Left lobe of liver (tissue), 2 donors: ENCODE measurements around the gene PLEKHA7. TPM values are rescaled to one million over a fixed set of nuclear protein-coding genes. Genes with fewer than 3 reads are reported as not detected.
A peak's percentile ranks its signal among the peaks of the same experiment; 100 is the strongest.
"Not testable (repeated sequence)": the region's sequence is repeated elsewhere in the genome, so short reads cannot be mapped to it uniquely, and the experiment has no call there.

ENCODE experiments used
- ATAC-seq: fragments of 200-7000 bp; cut with Tn5 transposase; one replicate; pipeline ENCODE4 v1.9.1; 2020; ENCODE audit warnings: mild to moderate bottlenecking, moderate library complexity
- DNase-seq: peaks from one replicate; pipeline ENCODE4 v3.0.0-alpha.2; 2020; ENCODE audit warnings: low spot score
- total RNA-seq: library from RNA; stranded (reverse); gene quantifications from one replicate; pipeline ENCODE4 v1.2.1, GENCODE V29; 2021
- donor health status: DM: no; HTN: no; CAD: no; lungs with moderate emphysema.
- donor health status: DM: no; HTN: yes; CAD: no.

PLEKHA7 gene
- total RNA-seq, 1 donor from 2014 or later, result 25.8 TPM

- DNase-seq (no peak), ATAC-seq (no peak)
Observed at GRCh38 chr11:16893456-16894066, 120.7 kb downstream of the PLEKHA7 start.

GRCh38 chr11:16891964-16892363 lies 122.2 kb downstream of the PLEKHA7 start:
- ATAC-seq (no peak), DNase-seq (no peak)

DNA sequence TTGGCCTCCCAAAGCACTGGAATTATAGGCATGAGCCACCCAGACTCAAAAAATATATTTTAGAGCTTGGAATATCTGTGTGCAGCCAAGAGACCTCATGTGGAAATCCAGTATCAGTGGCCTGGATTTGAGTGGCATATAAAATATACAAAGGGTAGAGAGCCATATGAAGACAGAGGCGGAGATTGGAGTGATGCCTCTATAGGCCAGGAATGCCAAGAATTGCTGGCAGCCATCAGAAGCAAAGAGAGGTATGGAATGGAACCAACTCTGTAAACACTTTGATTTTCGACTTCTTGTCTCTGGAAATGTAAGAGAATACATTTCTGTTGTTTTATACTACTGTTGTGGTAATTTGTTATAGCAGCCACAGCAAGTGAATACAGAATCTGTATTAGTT lies 123.0 kb downstream of the PLEKHA7 start:
- DNase-seq (no peak), ATAC-seq (no peak)

GRCh38 chr11:16890442-16890841 lies 123.8 kb downstream of the PLEKHA7 start:
- DNase-seq (no peak), ATAC-seq (no peak)

- no peak for ATAC-seq
- DNase-seq, result no peak
Observed at GRCh38 chr11:16889905-16890304, 124.3 kb downstream of the PLEKHA7 start.

- DNase-seq, ATAC-seq: not testable (repeated sequence)
Observed at GRCh38 chr11:16889010-16889409, 125.2 kb downstream of the PLEKHA7 start.

DNA sequence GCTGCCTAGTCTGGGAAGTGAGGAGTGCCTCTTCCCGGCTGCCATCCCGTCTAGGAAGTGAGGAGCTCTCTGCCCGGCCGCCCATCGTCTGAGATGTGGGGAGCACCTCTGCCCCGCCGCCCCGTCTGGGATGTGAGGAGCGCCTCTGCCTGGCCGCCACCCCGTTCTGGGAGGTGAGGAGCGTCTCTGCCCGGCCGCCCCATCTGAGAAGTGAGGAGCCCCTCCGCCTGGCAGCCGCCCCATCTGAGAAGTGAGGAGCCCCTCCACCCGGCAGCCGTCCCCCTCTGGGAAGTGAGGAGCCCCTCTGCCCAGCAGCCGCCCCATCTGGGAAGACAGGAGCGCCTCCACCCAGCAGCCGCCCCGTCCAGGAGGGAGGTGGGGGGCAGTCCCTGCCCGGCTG lies 126.3 kb downstream of the PLEKHA7 start:
- not testable (repeated sequence) for DNase-seq, ATAC-seq

GRCh38 chr11:16883174-16883573 lies 131.0 kb downstream of the PLEKHA7 start:
- ATAC-seq (peak; percentile 56), DNase-seq (no peak)

GRCh38 chr11:16881766-16882165 lies 132.4 kb downstream of the PLEKHA7 start:
- DNase-seq (no peak), ATAC-seq (no peak)

DNA sequence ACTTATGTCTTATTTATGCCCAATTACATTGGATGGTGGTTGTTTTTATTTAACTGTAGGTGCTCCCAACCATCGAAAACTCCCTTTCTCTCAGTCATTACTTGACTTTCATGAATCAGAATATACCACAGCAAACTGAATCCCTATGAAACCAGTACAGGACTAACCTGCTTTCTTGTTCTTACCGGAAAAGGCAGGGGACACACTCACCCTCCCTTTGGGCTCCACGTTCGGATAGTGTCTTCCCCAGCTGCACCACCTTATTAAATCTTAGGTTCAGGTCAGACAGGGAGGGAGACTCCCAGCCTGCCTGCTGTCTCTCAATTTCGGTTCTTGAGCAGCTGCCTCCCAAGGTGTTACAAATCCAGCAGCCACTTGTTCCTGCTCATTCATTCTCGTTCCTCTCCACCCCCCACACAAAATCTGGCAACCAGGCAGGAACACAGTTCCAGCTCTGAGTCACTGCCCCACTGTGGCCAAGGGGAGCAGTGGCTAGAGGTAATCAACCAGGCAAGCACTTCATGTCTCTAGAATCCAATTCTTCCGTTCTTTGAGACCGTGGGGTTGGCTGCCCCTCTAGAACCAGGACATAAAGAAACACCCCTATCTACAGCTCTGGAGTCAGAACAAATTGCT lies 133.0 kb downstream of the PLEKHA7 start:
- no peak for DNase-seq
- peak; percentile 79 for ATAC-seq

DNA sequence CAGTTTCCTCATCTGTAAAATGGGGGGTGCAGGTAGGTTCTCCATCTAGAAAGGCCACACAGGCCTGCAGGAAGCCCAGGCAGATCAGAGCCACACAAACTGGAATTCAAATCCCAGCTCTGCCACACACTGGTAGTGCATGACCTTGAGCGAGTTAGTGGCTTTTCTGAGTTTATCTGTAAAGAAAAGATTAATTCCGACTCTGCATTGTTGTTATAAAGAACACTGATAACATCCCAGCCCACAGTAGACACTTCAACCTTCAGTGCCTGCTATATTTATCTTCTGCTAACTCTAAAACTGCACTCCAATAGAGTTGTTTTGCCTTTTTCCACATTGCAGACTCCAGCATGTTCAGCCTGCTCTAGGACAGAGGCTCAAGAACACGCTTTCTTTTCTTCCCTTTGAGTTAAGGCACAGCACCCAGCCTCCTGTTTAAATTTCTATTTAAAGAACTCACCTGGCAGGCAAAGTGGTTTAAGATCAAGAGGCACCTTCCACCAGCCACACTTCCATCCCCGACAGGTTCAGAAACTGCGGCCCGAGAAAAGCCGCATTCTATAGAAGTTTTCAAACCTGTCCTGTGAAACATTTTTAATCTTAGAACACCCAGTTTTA lies 133.9 kb downstream of the PLEKHA7 start:
- ATAC-seq (no peak), DNase-seq (no peak)

DNA sequence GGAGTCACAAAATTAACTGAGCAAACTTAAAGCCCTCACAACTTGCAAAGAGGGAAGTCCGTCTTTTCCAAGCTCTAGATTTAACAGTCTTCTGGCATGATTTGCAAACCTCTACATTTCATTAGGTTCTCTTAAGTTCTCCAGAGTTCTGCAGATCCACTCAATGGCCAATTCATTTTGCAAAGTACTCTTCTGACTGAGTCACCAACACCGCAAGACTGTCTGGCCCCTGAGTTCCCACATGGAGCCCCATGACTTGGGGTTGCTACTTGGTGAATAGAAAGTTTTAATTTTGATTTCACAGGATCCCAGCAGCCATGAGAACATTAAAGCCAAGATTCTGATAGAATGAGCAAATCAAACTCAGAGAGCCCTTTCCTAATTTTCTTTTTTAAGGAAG lies 134.5 kb downstream of the PLEKHA7 start:
- DNase-seq (no peak), ATAC-seq (no peak)

DNA sequence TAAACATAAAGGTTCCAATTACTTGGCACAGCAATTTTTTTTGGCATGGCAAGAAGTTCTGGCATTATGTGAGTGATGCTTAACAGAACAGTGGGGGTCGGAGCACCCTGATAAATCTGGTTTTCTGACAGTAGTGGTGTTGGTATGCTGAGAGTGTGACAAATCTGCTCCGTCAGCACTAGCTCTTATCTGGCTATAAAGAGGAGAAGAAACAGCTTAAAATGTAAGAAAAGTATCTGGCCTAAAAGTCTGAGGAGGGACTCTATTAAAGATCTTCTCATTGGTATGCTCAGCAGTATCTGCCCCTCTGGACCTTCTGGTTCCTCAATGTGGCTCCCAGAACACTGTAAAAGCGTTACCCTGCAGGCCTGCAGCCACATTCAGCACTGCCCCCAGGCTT lies 137.4 kb downstream of the PLEKHA7 start:
- ATAC-seq (no peak), DNase-seq (no peak)

GRCh38 chr11:16876053-16876752 lies 138.0 kb downstream of the PLEKHA7 start:
- DNase-seq (no peak), ATAC-seq (no peak)

DNA sequence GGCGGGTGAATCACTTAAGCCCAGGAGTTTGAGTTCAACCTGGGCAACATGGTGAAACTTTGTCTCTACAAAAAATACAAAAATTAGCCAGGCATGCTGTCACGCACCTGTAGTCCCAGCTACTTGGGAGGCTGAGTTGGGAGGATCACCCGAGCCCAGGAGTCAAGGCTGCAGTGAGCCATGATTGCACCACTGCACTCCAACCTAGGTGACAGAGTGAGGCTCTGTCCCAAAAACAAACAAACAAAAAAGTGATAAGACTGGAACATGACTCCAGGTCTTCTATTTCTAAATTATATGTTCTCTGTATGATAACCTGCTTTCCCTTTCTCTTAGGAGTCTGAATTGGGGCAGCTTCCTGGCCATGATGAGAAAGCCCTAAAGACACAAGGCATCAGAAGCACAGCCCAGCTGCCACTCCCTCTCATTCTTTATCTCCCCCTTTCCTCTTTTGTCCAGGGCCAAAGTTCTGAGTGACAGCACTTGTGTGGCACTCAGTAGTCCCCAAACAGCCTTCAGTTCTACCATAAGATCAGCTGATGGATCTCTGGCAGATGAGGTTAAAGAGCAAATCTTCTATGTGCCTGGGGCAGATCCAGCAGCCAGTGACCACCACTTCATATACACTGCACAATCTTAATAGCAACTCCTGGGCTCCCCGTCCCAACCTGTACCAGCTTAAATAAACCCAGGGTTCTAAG lies 139.8 kb downstream of the PLEKHA7 start:
- no peak for DNase-seq
- ATAC-seq, result peak; percentile 43

DNA sequence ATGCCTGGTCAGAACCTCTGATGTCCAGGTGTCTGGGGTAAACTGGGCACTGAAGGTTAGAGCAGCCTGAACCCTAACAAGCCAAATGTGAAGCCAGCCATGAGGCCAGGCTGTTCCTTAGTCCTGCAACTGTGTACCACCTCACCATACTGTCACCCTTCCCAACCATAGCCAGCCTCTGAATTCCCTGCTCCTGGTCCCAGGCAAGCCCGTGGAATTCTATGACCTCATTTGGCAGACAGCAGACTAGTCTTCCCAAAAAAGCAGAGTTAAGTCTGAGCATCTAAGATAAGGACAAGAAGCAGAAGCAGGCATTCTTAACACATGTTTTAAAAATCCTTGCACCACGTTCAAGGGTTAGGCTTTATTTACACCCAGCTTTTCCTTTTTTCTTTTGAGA lies 140.9 kb downstream of the PLEKHA7 start:
- DNase-seq, result no peak
- peak; percentile 13 for ATAC-seq

DNA sequence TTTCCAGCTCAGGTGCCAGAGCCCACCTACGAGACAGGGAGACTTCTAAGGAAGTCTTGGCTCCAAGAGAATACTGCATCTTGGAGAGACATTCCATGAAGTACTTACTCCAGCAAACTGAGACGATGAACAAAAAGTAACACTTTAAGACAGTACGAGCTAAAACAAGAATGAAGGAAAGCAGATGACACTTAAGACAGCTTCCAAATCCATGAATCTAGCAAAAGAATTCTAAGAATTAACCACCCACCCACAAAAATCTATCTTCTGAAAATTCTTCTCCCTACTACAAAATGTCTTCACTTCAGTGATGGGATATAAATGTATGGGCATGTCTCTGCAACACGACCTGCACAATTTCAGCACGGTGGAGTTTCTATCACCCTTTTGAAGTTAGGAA lies 142.8 kb downstream of the PLEKHA7 start:
- no peak for ATAC-seq

GRCh38 chr11:16867097-16867496 lies 147.1 kb downstream of the PLEKHA7 start:
- ATAC-seq (no peak), DNase-seq (no peak)

More for the DNA sequence above, 142.8 kb downstream of the PLEKHA7 start:
- DNase-seq, result no peak

- not testable (repeated sequence) for DNase-seq, ATAC-seq
Observed at GRCh38 chr11:16864428-16864827, 149.8 kb downstream of the PLEKHA7 start.

DNA sequence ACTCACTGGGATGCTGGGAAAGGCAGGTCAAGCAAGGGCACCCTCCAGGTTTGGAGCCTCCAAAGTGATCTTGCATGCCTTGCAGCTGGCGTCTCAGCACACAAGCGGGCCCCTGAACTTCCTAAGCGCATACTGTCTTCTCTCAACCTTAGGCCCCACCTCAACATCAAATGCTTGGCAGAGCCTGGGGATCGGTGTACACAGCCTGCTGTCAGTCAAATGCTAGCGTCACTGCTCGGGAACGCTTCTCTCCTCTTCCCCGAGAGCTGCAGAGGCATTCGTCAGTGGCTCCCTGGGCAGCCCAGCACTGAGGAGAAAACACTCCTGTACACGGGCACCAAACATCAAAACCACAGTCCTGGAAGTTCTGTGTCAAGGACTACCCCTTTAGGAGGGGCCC lies 150.8 kb downstream of the PLEKHA7 start:
- DNase-seq, result no peak
- no peak for ATAC-seq

- ATAC-seq (no peak), DNase-seq (no peak)
Observed at GRCh38 chr11:16862726-16863125, 151.5 kb downstream of the PLEKHA7 start.
